GM21526 (cell line): ENCODE measurements around the gene CACNA2D4.

ENCODE experiments used
- ATAC-seq: cut with Tn5 transposase; IDR thresholded peaks from one replicate; pipeline ENCODE4 v1.9.1; 2021; ENCODE audit warnings: moderate library complexity; ENCODE audit not compliant: unreplicated experiment, low FRiP score

CACNA2D4 gene

GRCh38 chr12:1896964-1897363, 21.5 kb downstream of the CACNA2D4 start:
- ATAC-seq = no peak

DNA sequence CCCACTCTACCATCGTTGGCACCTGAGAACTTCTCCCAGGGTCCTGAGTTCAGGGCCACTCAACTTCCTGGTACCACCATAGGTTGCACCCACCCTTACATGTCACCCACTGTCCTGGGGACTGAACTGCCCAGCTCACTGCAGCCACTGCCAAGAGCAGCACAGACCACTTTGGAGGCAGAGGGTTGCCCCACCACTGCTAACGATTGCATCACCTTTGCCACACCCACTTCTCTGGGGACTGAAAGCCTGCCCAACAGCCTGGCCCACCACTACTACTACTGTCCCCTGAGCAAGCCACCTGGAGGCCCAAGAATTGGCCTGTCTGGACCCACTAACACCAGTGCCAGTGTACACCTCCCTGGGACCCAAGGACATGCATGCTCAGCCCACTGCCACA, 27.6 kb downstream of the CACNA2D4 start:
- ATAC-seq = no peak

DNA sequence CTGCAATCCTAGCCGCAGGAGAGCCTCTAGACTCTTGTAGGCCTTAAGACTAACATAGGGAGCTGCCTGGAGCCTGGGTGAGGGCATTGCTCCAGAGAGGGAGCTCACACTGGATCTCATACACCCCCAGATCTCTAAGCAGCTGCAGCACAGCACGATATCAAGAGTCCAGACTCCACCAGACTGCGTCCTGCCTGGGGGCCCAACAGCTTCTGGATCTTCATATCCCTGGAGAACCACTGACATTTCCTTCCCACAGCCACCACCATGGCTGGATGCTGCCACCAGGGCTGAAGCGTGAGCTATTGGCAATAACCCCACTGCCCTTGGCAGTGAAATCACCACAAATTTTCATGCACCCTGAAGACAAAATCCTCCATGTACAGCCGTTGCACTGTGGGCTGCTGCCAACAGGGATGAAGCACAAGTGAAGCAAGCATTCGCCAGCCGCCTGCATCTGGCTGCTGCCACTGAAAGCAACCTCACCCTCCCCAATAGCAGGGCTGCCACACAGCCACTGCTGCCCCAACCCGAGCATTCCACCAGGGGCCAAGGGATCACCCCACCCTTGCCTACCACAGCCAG, 28.2 kb downstream of the CACNA2D4 start:
- ATAC-seq = no peak

GRCh38 chr12:1888923-1889322, 29.5 kb downstream of the CACNA2D4 start:
- no peak for ATAC-seq

GRCh38 chr12:1886396-1887008, 31.9 kb downstream of the CACNA2D4 start:
- no peak for ATAC-seq

- ATAC-seq = no peak
Measured at GRCh38 chr12:1885599-1886245, 32.7 kb downstream of the CACNA2D4 start.

- ATAC-seq = no peak
Measured at GRCh38 chr12:1885082-1885596, 33.3 kb downstream of the CACNA2D4 start.

GRCh38 chr12:1884651-1885050, 33.8 kb downstream of the CACNA2D4 start:
- ATAC-seq = no peak

GRCh38 chr12:1883513-1883912, 34.9 kb downstream of the CACNA2D4 start:
- no peak for ATAC-seq

DNA sequence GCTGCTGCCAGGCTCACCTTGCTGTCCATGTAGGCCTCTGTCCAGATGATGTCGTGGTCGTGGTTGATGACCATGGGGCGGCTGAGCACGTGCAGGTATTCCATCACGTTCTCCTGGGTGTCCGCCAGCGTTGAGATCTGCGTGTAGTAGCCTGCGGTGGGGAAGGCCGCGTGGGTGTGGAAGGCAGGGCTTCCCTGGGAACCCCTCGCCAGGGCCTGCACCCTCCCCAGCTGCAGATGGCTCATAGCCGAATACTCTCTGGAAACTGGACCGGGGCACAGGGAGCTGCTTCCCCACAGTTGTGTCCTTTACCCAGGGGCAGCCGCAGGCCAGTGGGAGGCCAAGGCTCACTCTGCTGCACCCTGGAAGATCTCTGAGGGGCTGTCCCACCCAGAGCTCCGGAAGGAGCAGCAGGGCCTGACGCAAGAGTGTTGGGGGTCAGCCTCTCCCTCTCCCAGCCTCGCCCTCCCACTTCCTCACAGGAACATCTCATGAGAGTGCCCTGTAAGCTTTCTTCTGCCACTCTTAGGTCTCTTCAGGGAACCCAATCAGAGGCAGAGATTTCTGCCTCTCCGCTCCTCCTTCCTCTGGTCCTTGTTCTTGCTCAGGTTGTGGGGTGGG, 35.5 kb downstream of the CACNA2D4 start:
- no peak for ATAC-seq

DNA sequence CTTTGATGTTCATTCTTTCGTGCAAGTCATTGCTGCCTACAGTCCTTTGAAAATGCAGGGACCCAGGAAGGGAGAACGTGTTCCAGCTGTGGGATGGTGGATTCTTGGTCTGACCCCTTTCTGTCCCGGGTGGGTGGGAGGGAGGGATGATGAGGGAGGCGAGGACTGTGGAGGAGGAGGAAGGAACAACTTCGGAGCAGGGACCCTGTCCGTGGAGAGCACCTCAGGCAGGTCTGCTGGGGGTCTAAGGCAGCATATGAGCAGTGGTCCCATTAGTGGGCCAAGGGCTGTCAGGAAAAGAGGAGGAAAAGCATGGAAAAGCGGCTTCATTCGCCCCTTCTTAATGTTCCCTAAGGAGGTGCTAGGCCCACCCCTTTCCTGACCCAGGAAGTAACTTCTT, 36.0 kb downstream of the CACNA2D4 start:
- no peak for ATAC-seq

GRCh38 chr12:1881936-1882335, 36.5 kb downstream of the CACNA2D4 start:
- ATAC-seq = no peak

GRCh38 chr12:1881301-1881700, 37.2 kb downstream of the CACNA2D4 start:
- no peak for ATAC-seq

DNA sequence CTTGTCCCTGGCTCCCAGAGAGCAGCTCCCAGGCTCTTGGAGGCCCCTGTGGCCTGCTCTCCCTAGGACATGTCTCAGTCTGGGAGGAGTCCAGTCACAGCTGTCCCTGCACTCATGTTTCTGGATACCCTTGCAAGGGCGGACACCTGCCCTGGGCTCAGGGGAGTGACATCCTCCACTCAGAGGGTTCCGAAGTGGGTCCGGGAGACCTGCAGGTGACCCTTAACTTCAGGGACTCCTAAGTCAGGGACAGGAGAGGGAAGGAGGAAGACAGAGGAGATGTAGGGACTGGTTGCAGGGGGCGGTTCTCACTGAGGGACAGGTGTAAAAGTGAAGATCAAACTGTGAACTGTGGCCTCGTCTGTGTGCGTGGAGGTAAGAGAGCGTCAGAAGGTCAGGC, 37.6 kb downstream of the CACNA2D4 start:
- no peak for ATAC-seq

DNA sequence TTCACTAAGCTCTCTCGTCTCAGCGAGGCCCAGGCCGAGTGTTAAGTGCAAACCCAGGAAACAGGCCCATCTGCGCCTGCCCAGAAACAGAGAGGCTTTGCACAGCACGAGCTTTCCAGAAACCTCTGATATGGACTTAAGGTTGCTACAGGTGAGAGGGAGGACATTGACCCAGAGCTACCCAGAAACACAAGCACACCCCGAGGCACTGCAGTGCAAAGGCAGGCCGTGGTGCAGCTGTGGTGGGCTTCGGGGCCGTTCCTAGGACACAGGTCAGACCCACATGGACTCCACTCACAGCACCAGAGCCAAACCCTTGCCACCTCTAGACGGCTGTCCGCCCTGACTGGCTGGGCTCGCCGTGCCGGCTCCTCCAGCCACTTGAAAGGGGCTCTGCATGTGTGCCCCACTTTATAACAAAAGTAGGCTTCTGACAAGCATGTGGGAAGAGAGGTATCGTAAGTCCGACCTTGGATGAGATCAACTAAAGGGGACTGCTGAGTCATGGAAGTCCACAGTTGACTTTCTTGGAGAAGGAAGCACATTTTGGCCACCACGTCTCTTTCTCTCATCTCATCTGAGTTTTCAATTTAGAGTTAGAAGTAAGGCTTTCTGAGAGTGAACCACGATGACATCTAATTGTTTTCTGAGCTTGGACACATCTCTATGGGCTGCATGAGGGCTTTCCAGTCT, 38.2 kb downstream of the CACNA2D4 start:
- ATAC-seq = no peak

DNA sequence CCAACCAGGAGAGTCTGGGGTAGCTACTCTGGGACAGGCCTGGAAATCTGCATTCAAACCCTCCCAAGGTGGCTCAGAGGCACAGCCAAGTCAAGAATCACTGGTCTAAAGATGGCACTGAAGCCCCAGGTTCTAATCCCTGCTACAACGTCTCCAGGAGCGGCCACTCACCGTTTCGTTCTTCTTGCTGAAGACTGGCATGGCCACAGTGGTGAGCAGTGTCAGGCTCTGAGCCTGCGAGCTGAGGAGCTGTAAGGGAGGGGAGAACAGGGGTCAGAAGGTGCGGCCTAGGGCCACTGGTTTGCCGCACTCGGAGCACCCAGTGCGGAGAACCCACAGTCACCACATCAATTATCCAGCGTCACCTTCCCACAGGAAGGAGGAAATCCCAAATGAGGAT, 38.8 kb downstream of the CACNA2D4 start:
- no peak for ATAC-seq

DNA sequence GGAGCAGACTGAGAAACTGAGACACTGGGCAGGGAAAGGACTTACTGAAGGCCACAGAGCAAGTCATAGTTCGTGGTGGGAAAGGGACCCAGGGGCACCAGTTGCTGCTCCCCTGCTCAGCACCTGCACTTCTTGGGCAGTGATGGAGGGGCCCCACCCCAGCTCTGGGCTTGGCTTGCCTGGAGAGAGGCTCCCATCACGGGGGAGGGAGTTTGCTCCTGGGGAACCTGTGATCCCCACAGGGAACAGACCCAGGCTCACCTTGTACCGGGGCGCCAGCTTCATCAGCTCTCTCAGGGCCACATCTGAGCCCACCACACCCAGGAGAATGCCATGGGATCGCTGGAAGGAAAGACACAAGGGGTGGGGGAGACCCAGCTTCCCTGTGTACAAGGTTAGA, 39.8 kb downstream of the CACNA2D4 start:
- no peak for ATAC-seq

DNA sequence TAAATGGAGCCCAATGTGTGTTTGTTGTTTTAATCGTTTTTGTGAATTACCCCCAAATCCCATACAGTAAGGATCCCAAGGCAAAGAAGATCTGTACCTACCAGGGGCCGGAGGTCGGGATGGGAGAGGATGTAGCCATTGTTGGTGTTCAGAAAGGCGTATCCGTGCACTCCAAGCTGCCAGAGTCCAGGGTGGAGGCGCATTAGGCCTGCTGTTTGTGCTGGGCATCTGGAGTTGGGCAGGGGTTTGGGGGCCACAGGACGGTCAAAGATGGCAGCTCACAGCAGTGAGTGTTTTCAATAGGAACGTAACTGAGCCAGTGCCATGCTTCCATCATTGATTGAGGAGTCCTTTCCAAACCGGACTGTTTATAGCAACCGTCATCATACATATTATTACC, 40.2 kb downstream of the CACNA2D4 start:
- no peak for ATAC-seq

- no peak for ATAC-seq
Measured at GRCh38 chr12:1877169-1877878, 41.1 kb downstream of the CACNA2D4 start.

- ATAC-seq = no peak
Measured at GRCh38 chr12:1876086-1876485, 42.4 kb downstream of the CACNA2D4 start.
